ENCODE measurements around the gene PDP2.
"Not testable (repeated sequence)": the region's sequence is repeated elsewhere in the genome, so short reads cannot be mapped to it uniquely, and the experiment has no call there.

Gene PDP2

GRCh38 chr16:66862023-66862520 lies 18.2 kb upstream of the PDP2 start:
- Histone ChIP-seq H3K36me3 (ENCODE audit: insufficient read depth, low read length) (no peaks in the 10 kb centered on the region), H3K4me1 (ENCODE audit: insufficient read depth, low read length) (no peaks in the 10 kb centered on the region), H3K9me3 (ENCODE audit: insufficient read depth, low read length, severe bottlenecking) (no peaks in the 10 kb centered on the region), H3K79me2 (ENCODE audit: insufficient read depth, low read length) (no peaks in the 10 kb centered on the region), H3K4me2 (ENCODE audit: insufficient read depth, low read length) (no peak overlapping the region), H2AFZ (ENCODE audit: low read depth, low read length) (no peak overlapping the region), H3K4me3 (ENCODE audit: low read depth in 1 of 2, low read length in 2 of 2) (no peak overlapping the region), H3K27me3 (ENCODE audit: insufficient read depth, low read length, poor library complexity) (no peaks in the 10 kb centered on the region), H4K20me1 (ENCODE audit: insufficient read depth, low read length) (no peaks in the 10 kb centered on the region), H3K27ac (ENCODE audit: low read length) (no peak overlapping the region), H3K9ac (ENCODE audit: low read depth, low read length) (no peak overlapping the region)
- TF ChIP-seq EZH2 (IDR thresholded peaks at IDR 0.05; ENCODE audit: borderline replicate concordance, low read depth, low read length, severe bottlenecking) = no peak
- ATAC-seq (ENCODE audit: insufficient read depth, low read depth) = no peak
- DNase-seq = no peak

GRCh38 chr16:66863707-66864106 lies 16.6 kb upstream of the PDP2 start:
- no peak for DNase-seq
- TF ChIP-seq CTCF (IDR thresholded peaks at IDR 0.05; ENCODE audit: borderline replicate concordance, extremely low read depth, low read length, poor library complexity, severe bottlenecking) = no peak
- no peak for TF ChIP-seq EZH2 (IDR thresholded peaks at IDR 0.05; ENCODE audit: borderline replicate concordance, low read depth, low read length, severe bottlenecking)
- H2AFZ ChIP-seq (ENCODE audit: low read depth, low read length) = no peak overlapping the region
- H3K9me3 ChIP-seq (ENCODE audit: insufficient read depth, low read length, severe bottlenecking) = no peaks in the 10 kb centered on the region
- no peak overlapping the region for H3K27ac ChIP-seq (ENCODE audit: low read length)
- H3K4me2 ChIP-seq (ENCODE audit: insufficient read depth, low read length) = no peak overlapping the region
- ATAC-seq (ENCODE audit: insufficient read depth, low read depth) = no peak
- H3K9ac ChIP-seq (ENCODE audit: low read depth, low read length) = no peak overlapping the region
- no peaks in the 10 kb centered on the region for H4K20me1 ChIP-seq (ENCODE audit: insufficient read depth, low read length)
- H3K4me1 ChIP-seq (ENCODE audit: insufficient read depth, low read length) = no peaks in the 10 kb centered on the region
- no peaks in the 10 kb centered on the region for H3K36me3 ChIP-seq (ENCODE audit: insufficient read depth, low read length)
- no peaks in the 10 kb centered on the region for H3K27me3 ChIP-seq (ENCODE audit: insufficient read depth, low read length, poor library complexity)
- no peak overlapping the region for H3K4me3 ChIP-seq (ENCODE audit: low read depth in 1 of 2, low read length in 2 of 2)
- H3K79me2 ChIP-seq (ENCODE audit: insufficient read depth, low read length) = no peaks in the 10 kb centered on the region

- Histone ChIP-seq H3K4me1 (ENCODE audit: insufficient read depth, low read length) (peaks cover 26% of the 10 kb centered on the region), H3K9me3 (ENCODE audit: insufficient read depth, low read length, severe bottlenecking) (no peaks in the 10 kb centered on the region), H3K9ac (ENCODE audit: low read depth, low read length) (no peak overlapping the region), H3K4me3 (ENCODE audit: low read depth in 1 of 2, low read length in 2 of 2) (no peak overlapping the region), H3K36me3 (ENCODE audit: insufficient read depth, low read length) (no peaks in the 10 kb centered on the region), H4K20me1 (ENCODE audit: insufficient read depth, low read length) (no peaks in the 10 kb centered on the region), H3K79me2 (ENCODE audit: insufficient read depth, low read length) (no peaks in the 10 kb centered on the region), H3K27ac (ENCODE audit: low read length) (no peak overlapping the region), H3K27me3 (ENCODE audit: insufficient read depth, low read length, poor library complexity) (no peaks in the 10 kb centered on the region), H3K4me2 (ENCODE audit: insufficient read depth, low read length) (no peak overlapping the region), H2AFZ (ENCODE audit: low read depth, low read length) (no peak overlapping the region)
- ATAC-seq (ENCODE audit: insufficient read depth, low read depth) (no peak), DNase-seq (no peak)
- TF ChIP-seq EZH2 (IDR thresholded peaks at IDR 0.05; ENCODE audit: borderline replicate concordance, low read depth, low read length, severe bottlenecking) = no peak
- no peak for TF ChIP-seq CTCF (IDR thresholded peaks at IDR 0.05; ENCODE audit: borderline replicate concordance, extremely low read depth, low read length, poor library complexity, severe bottlenecking)
These were observed 10.9 kb upstream of the PDP2 start for GRCh38 chr16:66869424-66869823.

- ATAC-seq (ENCODE audit: insufficient read depth, low read depth); H3K9ac ChIP-seq (ENCODE audit: low read depth, low read length); H3K4me3 ChIP-seq (ENCODE audit: low read depth in 1 of 2, low read length in 2 of 2); H2AFZ ChIP-seq (ENCODE audit: low read depth, low read length); H3K79me2 ChIP-seq (ENCODE audit: insufficient read depth, low read length); H3K27me3 ChIP-seq (ENCODE audit: insufficient read depth, low read length, poor library complexity); H3K36me3 ChIP-seq (ENCODE audit: insufficient read depth, low read length); H3K4me2 ChIP-seq (ENCODE audit: insufficient read depth, low read length); H3K27ac ChIP-seq (ENCODE audit: low read length); H4K20me1 ChIP-seq (ENCODE audit: insufficient read depth, low read length); DNase-seq; H3K9me3 ChIP-seq (ENCODE audit: insufficient read depth, low read length, severe bottlenecking): not testable (repeated sequence)
- H3K4me1 ChIP-seq (ENCODE audit: insufficient read depth, low read length) = peaks cover 33% of the 10 kb centered on the region
These were observed 9.0 kb upstream of the PDP2 start for GRCh38 chr16:66871363-66871762.
